ENCODE data around the gene INPP5F. TPM values are rescaled to one million over a fixed set of nuclear protein-coding genes. Genes with fewer than 3 reads are reported as not detected.

Gene INPP5F
- polyA plus RNA-seq, 1 donor (not counting 4 experiments of a cell fraction or from before 2014, with no cell fraction given): 21.1 TPM

GRCh38 chr10:119755446-119755845, 29.6 kb downstream of the INPP5F start:
- Histone ChIP-seq H3K4me2 (ENCODE audit: control insufficient read depth, extremely low read depth, insufficient read depth, low read depth, low read length) (no peak overlapping the region), H3K9me1 (ENCODE audit: control insufficient read depth, extremely low read depth, insufficient read depth, low read length) (no peaks in the 10 kb centered on the region), H4K20me1 (ENCODE audit: control insufficient read depth, extremely low read depth, insufficient read depth, low read length) (no peaks in the 10 kb centered on the region), H3K79me2 (ENCODE audit: control insufficient read depth, insufficient read depth, low read length) (peaks cover 16% of the 10 kb centered on the region), H3K27me3 (ENCODE audit: control insufficient read depth, extremely low read depth, insufficient read depth, low read length) (no peaks in the 10 kb centered on the region), H3K4me1 (ENCODE audit: control insufficient read depth, extremely low read depth, insufficient read depth, low read length) (no peaks in the 10 kb centered on the region), H3K9ac (ENCODE audit: control insufficient read depth, extremely low read depth, insufficient read depth, low read length) (no peak overlapping the region), H3K9me3 (ENCODE audit: control insufficient read depth, low read depth, low read length) (no peaks in the 10 kb centered on the region), H3K27ac (ENCODE audit: control insufficient read depth, insufficient read depth, low read length) (no peak overlapping the region), H3K4me3 (ENCODE audit: control insufficient read depth in 2 of 3, extremely low read depth in 1 of 3, insufficient read depth in 2 of 3, low read depth in 1 of 3, low read length in 3 of 3) (no peak overlapping the region), H2AFZ (ENCODE audit: control insufficient read depth, low read length) (no peak overlapping the region), H3K36me3 (ENCODE audit: control insufficient read depth in 2 of 2, extremely low read depth in 1 of 2, insufficient read depth in 2 of 2, low read length in 2 of 2) (peaks cover 0 to 1% of the 10 kb centered on the region in 2 experiments)
- FAIRE-seq: no peak
- TF ChIP-seq EZH2 (IDR thresholded peaks at IDR 0.05; ENCODE audit: low read length) (no peak), CTCF (optimal IDR thresholded peaks at IDR 0.05 in 1 of 3, IDR thresholded peaks at IDR 0.05 in 1 of 3, conservative IDR thresholded peaks at IDR 0.05 in 1 of 3; ENCODE audit: extremely low read depth in 1 of 3, insufficient read depth in 2 of 3, low read length in 3 of 3) (no peak)
- dilution Hi-C loops (cut with MboI; ENCODE audit: extremely low pct_ligation_motif_present, low sequenced_read_pairs): no loop called here
- DNase-seq (ENCODE audit: low read depth, low spot score): no peak

- H4K20me1 ChIP-seq (ENCODE audit: control insufficient read depth, extremely low read depth, insufficient read depth, low read length): no peaks in the 10 kb centered on the region
- dilution Hi-C loops (cut with MboI; ENCODE audit: extremely low pct_ligation_motif_present, low sequenced_read_pairs): no loop called here
- no peak overlapping the region for H3K9ac ChIP-seq (ENCODE audit: control insufficient read depth, extremely low read depth, insufficient read depth, low read length)
- no peak for FAIRE-seq
- no peaks in the 10 kb centered on the region for H3K9me1 ChIP-seq (ENCODE audit: control insufficient read depth, extremely low read depth, insufficient read depth, low read length)
- H3K36me3 ChIP-seq (ENCODE audit: control insufficient read depth in 2 of 2, extremely low read depth in 1 of 2, insufficient read depth in 2 of 2, low read length in 2 of 2): peaks cover 0 to 1% of the 10 kb centered on the region in 2 experiments
- TF ChIP-seq CTCF (optimal IDR thresholded peaks at IDR 0.05 in 1 of 3, IDR thresholded peaks at IDR 0.05 in 1 of 3, conservative IDR thresholded peaks at IDR 0.05 in 1 of 3; ENCODE audit: extremely low read depth in 1 of 3, insufficient read depth in 2 of 3, low read length in 3 of 3) (no peak), EZH2 (IDR thresholded peaks at IDR 0.05; ENCODE audit: low read length) (no peak)
- no peak for DNase-seq (ENCODE audit: low read depth, low spot score)
- no peaks in the 10 kb centered on the region for H3K9me3 ChIP-seq (ENCODE audit: control insufficient read depth, low read depth, low read length)
- H3K79me2 ChIP-seq (ENCODE audit: control insufficient read depth, insufficient read depth, low read length): peaks cover 15% of the 10 kb centered on the region
- H3K27ac ChIP-seq (ENCODE audit: control insufficient read depth, insufficient read depth, low read length): no peak overlapping the region
- no peak overlapping the region for H2AFZ ChIP-seq (ENCODE audit: control insufficient read depth, low read length)
- H3K4me2 ChIP-seq (ENCODE audit: control insufficient read depth, extremely low read depth, insufficient read depth, low read depth, low read length): no peak overlapping the region
- H3K4me3 ChIP-seq (ENCODE audit: control insufficient read depth in 2 of 3, extremely low read depth in 1 of 3, insufficient read depth in 2 of 3, low read depth in 1 of 3, low read length in 3 of 3): no peak overlapping the region
- no peaks in the 10 kb centered on the region for H3K27me3 ChIP-seq (ENCODE audit: control insufficient read depth, extremely low read depth, insufficient read depth, low read length)
- H3K4me1 ChIP-seq (ENCODE audit: control insufficient read depth, extremely low read depth, insufficient read depth, low read length): peaks cover 15% of the 10 kb centered on the region
These were observed 32.8 kb downstream of the INPP5F start for GRCh38 chr10:119758448-119759195.
